HG03457 (cell line): ENCODE data around the gene RAB43.

Source experiments
- ATAC-seq: cut with Tn5 transposase; IDR thresholded peaks from one replicate; pipeline ENCODE4 v1.9.1; 2021; ENCODE audit warnings: moderate number of reproducible peaks; ENCODE audit not compliant: unreplicated experiment

RAB43 gene

GRCh38 chr3:129061888-129062834, 59.4 kb downstream of the RAB43 start:
- ATAC-seq: no peak

GRCh38 chr3:129061023-129061887, 60.3 kb downstream of the RAB43 start:
- no peak for ATAC-seq

- ATAC-seq: no peak
Observed at GRCh38 chr3:129060276-129061022, 61.2 kb downstream of the RAB43 start, which contains the start of gene GP9. TSS of gene GP9 (plus strand) at chr3:129060779. CDS start at chr3:129061740, 961 bp downstream.

GRCh38 chr3:129059311-129059958, 62.2 kb downstream of the RAB43 start:
- no peak for ATAC-seq

GRCh38 chr3:129058441-129059200, 63.0 kb downstream of the RAB43 start:
- ATAC-seq: peak; percentile 61

GRCh38 chr3:129057249-129057648, 64.4 kb downstream of the RAB43 start:
- no peak for ATAC-seq

GRCh38 chr3:129056451-129057173, 65.0 kb downstream of the RAB43 start:
- ATAC-seq: no peak

GRCh38 chr3:129054605-129055104, 66.9 kb downstream of the RAB43 start:
- no peak for ATAC-seq

GRCh38 chr3:129052675-129053074, 68.9 kb downstream of the RAB43 start:
- no peak for ATAC-seq

- no peak for ATAC-seq
Observed at GRCh38 chr3:129051871-129052340, 69.7 kb downstream of the RAB43 start.

- no peak for ATAC-seq
Observed at GRCh38 chr3:129050556-129051295, 70.9 kb downstream of the RAB43 start.

- no peak for ATAC-seq
Observed at GRCh38 chr3:129047553-129047839, 74.1 kb downstream of the RAB43 start.

GRCh38 chr3:129046732-129047552, 74.7 kb downstream of the RAB43 start:
- no peak for ATAC-seq

- no peak for ATAC-seq
Observed at GRCh38 chr3:129046037-129046731, 75.4 kb downstream of the RAB43 start.

GRCh38 chr3:129045675-129046036, 75.9 kb downstream of the RAB43 start:
- ATAC-seq: no peak

GRCh38 chr3:129040579-129041300, 80.9 kb downstream of the RAB43 start:
- ATAC-seq: no peak
